ENCODE measurements around the gene KLHL26.

KLHL26 gene

GRCh38 chr19:18613589-18614234 is 23.1 kb upstream of the KLHL26 start:
- POLR2A ChIA-PET, result no interaction called here
- TF ChIP-seq CTCF (IDR thresholded peaks at IDR 0.05; ENCODE audit: control extremely low read depth, extremely low read depth, low read depth, missing control alignments), result no peak
- CTCF ChIA-PET, result interaction anchor here (1.3 to 2.1 kb wide), 2 partner anchors 20 to 152 kb away, joined by 3 to 10 read pairs; no protein-coding TSS in a partner anchor
- no peak for DNase-seq (ENCODE audit: extremely low spot score)

GRCh38 chr19:18616023-18616422 is 20.8 kb upstream of the KLHL26 start:
- no peak for DNase-seq (ENCODE audit: extremely low spot score)
- no peak for TF ChIP-seq CTCF (IDR thresholded peaks at IDR 0.05; ENCODE audit: control extremely low read depth, extremely low read depth, low read depth, missing control alignments)
- POLR2A ChIA-PET, result no interaction called here
- CTCF ChIA-PET, result interaction anchor here (1.0 to 3.0 kb wide), 3 partner anchors 20 to 27 kb away, joined by 3 to 13 read pairs (median 5); partner anchors contain the start of gene REX1BD

- CTCF ChIA-PET, result no interaction called here
- no peak for DNase-seq (ENCODE audit: extremely low spot score)
- POLR2A ChIA-PET, result no interaction called here
- no peak for TF ChIP-seq CTCF (IDR thresholded peaks at IDR 0.05; ENCODE audit: control extremely low read depth, extremely low read depth, low read depth, missing control alignments)
These were observed 19.3 kb upstream of the KLHL26 start for GRCh38 chr19:18617562-18617961.

GRCh38 chr19:18618236-18618635 is 18.6 kb upstream of the KLHL26 start:
- no peak for TF ChIP-seq CTCF (IDR thresholded peaks at IDR 0.05; ENCODE audit: control extremely low read depth, extremely low read depth, low read depth, missing control alignments)
- DNase-seq (ENCODE audit: extremely low spot score), result no peak
- ChIA-PET POLR2A (no interaction called here), CTCF (no interaction called here)

GRCh38 chr19:18620311-18620710 is 16.5 kb upstream of the KLHL26 start:
- TF ChIP-seq CTCF (IDR thresholded peaks at IDR 0.05; ENCODE audit: control extremely low read depth, extremely low read depth, low read depth, missing control alignments), result no peak
- DNase-seq (ENCODE audit: extremely low spot score), result no peak
- ChIA-PET POLR2A (no interaction called here), CTCF (interaction anchor here (0.9 to 1.3 kb wide), 2 partner anchors 31 to 159 kb away, joined by 3 read pairs; no protein-coding TSS in a partner anchor)

GRCh38 chr19:18620902-18621301 is 15.9 kb upstream of the KLHL26 start:
- CTCF ChIA-PET, result interaction anchor here (1.0 to 1.3 kb wide), 3 partner anchors 9 to 101 kb away, joined by 3 read pairs; no protein-coding TSS in a partner anchor
- POLR2A ChIA-PET, result interaction anchor here (0.7 kb wide), 1 partner anchor 792 kb away, joined by 5 read pairs; no protein-coding TSS in a partner anchor
- no peak for TF ChIP-seq CTCF (IDR thresholded peaks at IDR 0.05; ENCODE audit: control extremely low read depth, extremely low read depth, low read depth, missing control alignments)
- no peak for DNase-seq (ENCODE audit: extremely low spot score)
